ENCODE measurements around the gene SKAP1. TPM values are rescaled to one million over a fixed set of nuclear protein-coding genes. Genes with fewer than 3 reads are reported as not detected.

The SKAP1 gene

GRCh38 chr17:48102798-48103715 is 327.0 kb downstream of the SKAP1 start:
- Histone ChIP-seq H3K9me3 (replicated peaks; ENCODE audit: low read length) (no peaks in the 10 kb centered on the region), H3K27me3 (ENCODE audit: control insufficient read depth, insufficient read depth, low read length) (no peaks in the 10 kb centered on the region), H3K4me3 (ENCODE audit: low read length) (no peak overlapping the region), H3K4me1 (ENCODE audit: control insufficient read depth, insufficient read depth, low read length) (peaks cover 3% of the 10 kb centered on the region), H3K4me2 (ENCODE audit: low read length) (no peak overlapping the region), H3K36me3 (ENCODE audit: insufficient read depth, low read length) (no peaks in the 10 kb centered on the region), H3K9ac (ENCODE audit: low read depth, low read length) (no peak overlapping the region)

- Histone ChIP-seq H3K4me2 (ENCODE audit: low read length) (peak overlapping the region; percentile 86), H3K4me1 (ENCODE audit: control insufficient read depth, insufficient read depth, low read length) (peaks cover 3% of the 10 kb centered on the region), H3K4me3 (ENCODE audit: low read length) (no peak overlapping the region), H3K36me3 (ENCODE audit: insufficient read depth, low read length) (no peaks in the 10 kb centered on the region), H3K9ac (ENCODE audit: low read depth, low read length) (no peak overlapping the region), H3K9me3 (replicated peaks; ENCODE audit: low read length) (no peaks in the 10 kb centered on the region), H3K27me3 (ENCODE audit: control insufficient read depth, insufficient read depth, low read length) (no peaks in the 10 kb centered on the region)
Measured at GRCh38 chr17:48102043-48102750, 327.8 kb downstream of the SKAP1 start.

GRCh38 chr17:48101012-48101720 is 328.8 kb downstream of the SKAP1 start, which contains the start of gene CBX1:
Gene CBX1, minus strand, starts transcription at chr17:48101478. Its CDS starts 24,474 bp downstream, at chr17:48077004.
- Histone ChIP-seq H3K9me3 (replicated peaks; ENCODE audit: low read length) (no peaks in the 10 kb centered on the region), H3K4me2 (ENCODE audit: low read length) (peak within 1 kb of the TSS; percentile 86), H3K4me1 (ENCODE audit: control insufficient read depth, insufficient read depth, low read length) (no peaks in the 10 kb centered on the region), H3K36me3 (ENCODE audit: insufficient read depth, low read length) (no peaks in the 10 kb centered on the region), H3K27me3 (ENCODE audit: control insufficient read depth, insufficient read depth, low read length) (no peaks in the 10 kb centered on the region), H3K9ac (ENCODE audit: low read depth, low read length) (peak within 1 kb of the TSS; percentile 81), H3K4me3 (ENCODE audit: low read length) (peak within 1 kb of the TSS; percentile 87)

DNA sequence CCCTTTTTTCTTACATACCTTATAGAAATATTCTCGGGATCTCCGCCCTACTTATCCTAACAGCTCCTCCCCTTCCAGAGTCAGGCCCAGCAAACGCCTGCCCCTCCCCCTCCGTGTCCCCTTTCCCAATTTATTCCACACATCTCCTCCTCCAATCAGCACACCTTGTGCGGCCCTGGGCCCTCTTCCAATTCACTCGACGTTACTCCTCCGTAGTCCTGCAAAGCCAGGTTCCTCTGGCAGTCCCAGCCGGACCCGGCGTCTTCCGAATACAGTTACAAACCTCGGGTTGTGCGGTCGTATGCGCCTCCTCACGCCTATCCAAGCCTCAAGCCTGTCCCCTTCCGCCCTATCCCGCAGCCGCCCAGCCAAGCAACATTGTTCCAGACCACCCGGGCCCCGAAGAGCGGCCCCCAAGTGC is 329.4 kb downstream of the SKAP1 start:
- peak overlapping the region; percentile 86 for H3K4me2 ChIP-seq (ENCODE audit: low read length)
- peak overlapping the region; percentile 81 for H3K9ac ChIP-seq (ENCODE audit: low read depth, low read length)
- peak overlapping the region; percentile 87 for H3K4me3 ChIP-seq (ENCODE audit: low read length)
- no peaks in the 10 kb centered on the region for H3K4me1 ChIP-seq (ENCODE audit: control insufficient read depth, insufficient read depth, low read length)
- H3K27me3 ChIP-seq (ENCODE audit: control insufficient read depth, insufficient read depth, low read length): no peaks in the 10 kb centered on the region
- peaks cover 5% of the 10 kb centered on the region for H3K36me3 ChIP-seq (ENCODE audit: insufficient read depth, low read length)
- no peaks in the 10 kb centered on the region for H3K9me3 ChIP-seq (replicated peaks; ENCODE audit: low read length)

GRCh38 chr17:48100160-48100559 is 329.9 kb downstream of the SKAP1 start:
- Histone ChIP-seq H3K4me3 (ENCODE audit: low read length) (peak overlapping the region; percentile 87), H3K4me1 (ENCODE audit: control insufficient read depth, insufficient read depth, low read length) (no peaks in the 10 kb centered on the region), H3K9ac (ENCODE audit: low read depth, low read length) (peak overlapping the region; percentile 81), H3K4me2 (ENCODE audit: low read length) (peak overlapping the region; percentile 86), H3K27me3 (ENCODE audit: control insufficient read depth, insufficient read depth, low read length) (no peaks in the 10 kb centered on the region), H3K36me3 (ENCODE audit: insufficient read depth, low read length) (peaks cover 7% of the 10 kb centered on the region), H3K9me3 (replicated peaks; ENCODE audit: low read length) (no peaks in the 10 kb centered on the region)

GRCh38 chr17:48095611-48096010 is 334.4 kb downstream of the SKAP1 start:
- no peak overlapping the region for H3K4me2 ChIP-seq (ENCODE audit: low read length)
- peaks cover 11% of the 10 kb centered on the region for H3K36me3 ChIP-seq (ENCODE audit: insufficient read depth, low read length)
- H3K27me3 ChIP-seq (ENCODE audit: control insufficient read depth, insufficient read depth, low read length): no peaks in the 10 kb centered on the region
- H3K9me3 ChIP-seq (replicated peaks; ENCODE audit: low read length): no peaks in the 10 kb centered on the region
- H3K9ac ChIP-seq (ENCODE audit: low read depth, low read length): no peak overlapping the region
- H3K4me1 ChIP-seq (ENCODE audit: control insufficient read depth, insufficient read depth, low read length): no peaks in the 10 kb centered on the region
- no peak overlapping the region for H3K4me3 ChIP-seq (ENCODE audit: low read length)

GRCh38 chr17:48093341-48094045 is 336.5 kb downstream of the SKAP1 start:
- Histone ChIP-seq H3K27me3 (ENCODE audit: control insufficient read depth, insufficient read depth, low read length) (no peaks in the 10 kb centered on the region), H3K9me3 (replicated peaks; ENCODE audit: low read length) (no peaks in the 10 kb centered on the region), H3K9ac (ENCODE audit: low read depth, low read length) (no peak overlapping the region), H3K4me3 (ENCODE audit: low read length) (no peak overlapping the region), H3K4me2 (ENCODE audit: low read length) (no peak overlapping the region), H3K36me3 (ENCODE audit: insufficient read depth, low read length) (peaks cover 11% of the 10 kb centered on the region), H3K4me1 (ENCODE audit: control insufficient read depth, insufficient read depth, low read length) (no peaks in the 10 kb centered on the region)

DNA sequence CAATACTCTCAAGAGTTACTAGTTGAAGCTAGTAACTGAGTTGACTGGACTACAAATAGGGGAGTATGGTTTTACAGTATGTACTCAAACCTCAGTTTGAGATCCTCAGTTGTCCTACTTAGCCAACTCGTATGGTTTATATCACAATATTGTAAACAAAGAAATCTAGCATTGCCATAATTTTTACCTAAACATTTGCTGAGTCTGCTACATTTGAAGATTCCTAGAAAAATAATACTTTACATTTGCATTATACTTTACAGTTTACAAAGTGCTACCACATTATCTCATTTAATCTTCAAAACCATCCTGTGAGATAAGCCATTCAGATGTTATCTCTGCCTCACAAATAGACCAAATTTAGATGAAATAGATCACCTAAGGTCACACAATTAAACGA is 345.1 kb downstream of the SKAP1 start:
- Histone ChIP-seq H3K4me3 (ENCODE audit: low read length) (no peak overlapping the region), H3K4me1 (ENCODE audit: control insufficient read depth, insufficient read depth, low read length) (peaks cover 3% of the 10 kb centered on the region), H3K36me3 (ENCODE audit: insufficient read depth, low read length) (no peaks in the 10 kb centered on the region), H3K9ac (ENCODE audit: low read depth, low read length) (no peak overlapping the region), H3K9me3 (replicated peaks; ENCODE audit: low read length) (no peaks in the 10 kb centered on the region), H3K4me2 (ENCODE audit: low read length) (no peak overlapping the region), H3K27me3 (ENCODE audit: control insufficient read depth, insufficient read depth, low read length) (no peaks in the 10 kb centered on the region)

Small RNAs within 50 kb of the gene (small RNA-seq; reads per million reads assigned to genes)
- not detected for gene MIR1203
- not detected for gene RF00012
- gene RF00019: not detected
- not detected for gene RNU6-1152P
- gene RNU6-1201P: 0.21 reads per million

Data from skeletal muscle satellite cell (primary cell).